T-helper 17 cell (primary cell): ENCODE data around the gene NAPB. TPM values are rescaled to one million over a fixed set of nuclear protein-coding genes. Genes with fewer than 3 reads are reported as not detected.

Experiments used
- ATAC-seq: fragments of 150-1000 bp; cut with Tn5 transposase; 2 replicates; pipeline ENCODE4 v1.10.0; 2021; ENCODE audit warnings: mild to moderate bottlenecking, moderate library complexity
- DNase-seq, 3 donors: peaks; one replicate each; pipeline versions ENCODE4 v3.0.0 to v3.0.0-alpha.2; 2020 to 2021
- H3K9me3 ChIP-seq: one replicate; pipeline ENCODE4 v1.7.0; 2013; ENCODE audit warnings: low read length, mild to moderate bottlenecking; ENCODE audit not compliant: control insufficient read depth, poor library complexity, severe bottlenecking
- H3K27ac Mint-ChIP-seq: one replicate; pipeline ENCODE4 v1.8.0; 2022; ENCODE audit warnings: mild to moderate bottlenecking, moderate library complexity, mixed read lengths
- H3K27me3 Mint-ChIP-seq: one replicate; pipeline ENCODE4 v1.8.0; 2022; ENCODE audit warnings: mixed read lengths
- H3K36me3 Mint-ChIP-seq: one replicate; pipeline ENCODE4 v1.8.0; 2022; ENCODE audit warnings: low read depth, mixed read lengths
- H3K4me1 Mint-ChIP-seq: one replicate; pipeline ENCODE4 v1.8.0; 2022; ENCODE audit warnings: mild to moderate bottlenecking, mixed read lengths
- H3K4me3 Mint-ChIP-seq: one replicate; pipeline ENCODE4 v1.8.0; 2022; ENCODE audit warnings: mild to moderate bottlenecking, moderate library complexity, mixed read lengths
- total RNA-seq, 4 donors: library from RNA in 2 of 4; stranded (reverse) in 2 of 4; gene quantifications; one replicate each; pipeline ENCODE4 v1.2.3 and lab custom pipeline; 2022 to 2026

NAPB gene
- total RNA-seq, 2 donors from 2014 or later = 8.5 to 12.3 TPM

DNA sequence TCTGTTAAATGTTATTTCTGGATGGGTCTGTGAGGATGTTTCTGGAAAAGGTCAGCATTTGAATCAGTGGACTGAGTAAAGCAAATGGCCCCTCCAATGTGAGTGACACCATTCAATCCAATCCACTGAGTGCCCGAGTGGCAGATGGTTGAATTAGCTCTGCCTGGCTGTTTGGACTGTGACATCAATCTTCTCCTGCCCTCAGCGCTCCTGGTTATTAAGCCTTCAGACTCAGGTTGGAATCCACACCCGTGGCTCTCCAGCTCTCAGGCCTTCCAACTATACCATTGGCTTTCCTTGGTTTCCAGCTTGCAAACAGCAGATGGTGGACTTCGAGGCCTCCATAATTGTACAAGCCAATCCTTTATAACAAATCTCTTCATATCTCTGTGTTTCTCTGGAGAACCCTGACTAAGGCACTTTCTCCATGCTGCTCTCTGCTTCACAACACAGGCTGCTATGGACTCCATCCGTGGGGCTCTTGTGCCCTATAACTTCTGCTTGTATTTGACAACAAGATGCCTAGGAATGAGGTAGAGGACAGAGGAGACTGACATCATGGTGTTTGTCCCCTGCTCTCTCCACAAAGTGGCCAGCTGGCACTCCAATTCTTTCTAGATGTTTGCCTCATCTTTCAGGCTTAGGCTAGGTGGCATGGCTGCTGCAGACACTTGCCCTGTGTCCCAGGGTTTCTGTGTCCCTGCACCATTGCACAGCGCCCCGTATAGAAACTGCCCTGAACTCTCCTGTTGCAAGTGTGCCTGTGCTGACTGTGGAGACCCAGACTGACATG lies 13.4 kb upstream of the NAPB start:
- DNase-seq (no peak), ATAC-seq (no peak)
- H3K27me3 Mint-ChIP-seq = peaks cover 36% of the 10 kb centered on the region
- no peak overlapping the region for H3K4me3 Mint-ChIP-seq
- H3K27ac Mint-ChIP-seq = no peak overlapping the region
- peaks cover 2% of the 10 kb centered on the region for H3K4me1 Mint-ChIP-seq
- H3K9me3 ChIP-seq = no peaks in the 10 kb centered on the region
- H3K36me3 Mint-ChIP-seq = no peaks in the 10 kb centered on the region

DNA sequence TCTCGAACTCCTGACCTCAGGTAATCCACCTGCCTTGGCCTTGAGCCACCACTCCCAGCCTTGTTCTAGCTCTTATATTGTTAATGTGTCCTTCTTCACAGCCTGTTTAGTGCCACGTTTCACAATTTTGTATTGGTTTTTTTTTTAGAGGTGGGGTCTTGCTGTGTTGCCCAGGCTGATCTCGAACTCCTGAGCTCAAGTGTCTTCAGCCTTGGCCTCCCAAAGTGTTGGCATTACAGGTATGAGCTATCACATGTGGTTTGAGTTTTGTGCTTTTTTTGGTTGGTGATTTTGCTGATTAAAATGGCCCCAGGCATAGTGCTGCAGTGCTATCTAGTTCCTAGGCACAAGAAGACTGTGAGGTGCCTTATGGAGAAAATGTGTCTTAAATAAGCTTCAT lies 12.3 kb upstream of the NAPB start:
- peaks cover 2% of the 10 kb centered on the region for H3K4me1 Mint-ChIP-seq
- no peaks in the 10 kb centered on the region for H3K36me3 Mint-ChIP-seq
- H3K9me3 ChIP-seq = no peaks in the 10 kb centered on the region
- ATAC-seq = no peak
- peaks cover 27% of the 10 kb centered on the region for H3K27me3 Mint-ChIP-seq
- H3K4me3 Mint-ChIP-seq = no peak overlapping the region
- no peak overlapping the region for H3K27ac Mint-ChIP-seq
- DNase-seq = no peak

DNA sequence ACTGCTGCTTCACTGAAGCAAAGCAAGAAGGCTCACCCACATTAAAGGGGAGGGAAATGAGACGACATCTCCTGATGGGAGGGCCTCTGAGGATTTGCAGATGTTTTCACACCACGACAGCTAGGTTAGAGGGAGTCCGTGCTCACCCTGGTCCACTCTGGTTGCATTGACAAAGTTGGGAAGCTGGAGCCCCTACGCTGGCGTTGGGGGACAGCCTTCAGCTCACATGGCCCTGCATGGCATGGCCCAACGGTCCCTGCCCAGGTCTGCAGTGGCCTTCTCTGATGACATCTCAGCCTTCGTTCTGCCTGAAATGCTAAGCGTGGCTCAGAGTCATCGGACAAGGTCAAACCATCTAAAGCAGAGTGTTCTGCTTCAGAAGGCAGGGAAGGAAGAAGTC lies 3.8 kb upstream of the NAPB start:
- ATAC-seq = no peak
- Mint-ChIP-seq H3K27me3 (peaks cover 16% of the 10 kb centered on the region), H3K27ac (no peak overlapping the region), H3K4me3 (no peak overlapping the region), H3K4me1 (peaks cover 8% of the 10 kb centered on the region), H3K36me3 (peaks cover 2% of the 10 kb centered on the region)
- no peak for DNase-seq
- H3K9me3 ChIP-seq = no peaks in the 10 kb centered on the region

DNA sequence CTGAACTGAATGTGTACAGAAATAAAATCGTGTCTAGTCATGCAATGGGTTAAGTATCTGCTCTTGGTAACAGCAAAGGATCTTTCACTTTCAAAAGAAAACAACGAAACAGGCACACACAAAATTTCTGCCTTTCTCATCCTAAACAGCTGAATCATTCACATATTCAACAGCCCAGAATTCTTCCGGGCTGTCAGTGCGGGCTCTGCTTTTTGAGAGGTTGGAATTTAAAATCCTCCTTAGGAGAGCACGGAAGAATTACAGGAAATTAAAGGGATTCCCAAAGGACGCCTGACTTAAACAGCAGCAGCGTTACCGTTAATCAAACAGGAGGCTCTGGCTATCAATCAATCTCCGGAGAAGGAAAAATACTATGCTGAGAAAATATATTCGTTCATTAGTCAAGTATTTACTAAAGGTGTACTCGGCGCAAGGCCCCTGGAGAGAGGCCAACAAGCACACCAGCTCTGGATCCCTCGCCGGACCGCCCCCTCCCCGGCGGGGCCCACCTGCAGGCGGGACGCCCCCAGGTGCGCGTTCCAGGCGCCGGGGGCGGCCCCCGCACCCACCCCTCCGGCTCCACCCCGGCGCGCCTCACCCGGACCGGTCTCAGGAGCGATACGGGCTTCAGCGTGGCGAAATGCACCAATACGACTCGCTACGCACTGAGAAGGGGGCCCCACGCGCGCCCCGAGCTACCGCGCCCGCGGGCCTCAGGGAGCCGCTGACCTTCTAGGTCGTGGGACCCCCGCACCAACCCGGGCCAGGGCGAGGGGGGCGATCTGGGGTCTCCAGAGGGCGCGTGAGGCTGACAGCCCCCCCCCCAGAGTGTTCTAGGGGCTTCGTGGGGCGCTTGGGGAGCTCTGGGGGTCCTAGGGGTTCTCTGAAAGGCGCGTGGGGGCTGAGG lies 1.0 kb downstream of the NAPB start:
- H3K27ac Mint-ChIP-seq = peak overlapping the region; percentile 83
- peaks cover 14% of the 10 kb centered on the region for H3K27me3 Mint-ChIP-seq
- H3K9me3 ChIP-seq = no peaks in the 10 kb centered on the region
- ATAC-seq (peak; percentile 22), DNase-seq (peak; percentile 7 to 49 (median 38))
- peak overlapping the region; percentile 92 for H3K4me3 Mint-ChIP-seq
- peaks cover 27% of the 10 kb centered on the region for H3K4me1 Mint-ChIP-seq
- H3K36me3 Mint-ChIP-seq = peaks cover 2% of the 10 kb centered on the region

DNA sequence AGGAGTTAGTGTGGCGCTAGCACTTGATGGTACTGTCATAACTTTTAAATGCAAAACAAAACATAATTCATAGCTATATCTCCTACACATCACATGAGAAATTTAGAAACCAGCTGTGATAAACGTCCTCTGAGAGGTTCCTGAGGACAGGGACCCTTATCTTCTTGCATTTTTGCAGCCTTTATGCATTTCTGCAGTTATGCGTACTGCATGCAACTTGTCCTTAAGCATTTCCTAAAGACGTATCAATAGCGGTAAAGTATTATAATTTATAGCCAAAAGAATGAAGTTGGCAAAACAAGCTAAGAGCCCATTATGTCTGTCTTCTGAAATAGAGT lies 1.7 kb downstream of the NAPB start:
- ATAC-seq (no peak), DNase-seq (no peak)
- Mint-ChIP-seq H3K27ac (peak overlapping the region; percentile 83), H3K36me3 (peaks cover 2% of the 10 kb centered on the region), H3K4me1 (peaks cover 27% of the 10 kb centered on the region), H3K4me3 (peak overlapping the region; percentile 92), H3K27me3 (peaks cover 8% of the 10 kb centered on the region)
- H3K9me3 ChIP-seq = no peaks in the 10 kb centered on the region

DNA sequence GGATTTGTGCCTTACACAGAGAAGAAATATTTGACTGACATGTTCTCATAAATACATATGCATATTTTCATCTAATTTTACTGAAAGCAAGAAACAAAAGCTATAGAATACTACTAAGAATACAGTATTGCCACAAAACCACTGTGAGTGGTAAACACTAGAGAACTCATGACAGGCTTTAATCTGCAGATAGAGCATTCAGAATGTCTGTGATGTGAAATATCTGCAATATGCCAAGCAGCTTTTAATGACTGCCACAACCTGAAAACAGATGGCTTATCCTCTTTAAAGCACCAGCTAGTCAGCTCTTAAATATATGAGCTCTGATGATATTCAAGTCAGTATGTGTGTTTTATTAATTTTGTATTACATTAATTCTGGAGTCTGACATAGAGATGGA lies 3.4 kb downstream of the NAPB start:
- peaks cover 2% of the 10 kb centered on the region for H3K36me3 Mint-ChIP-seq
- no peak overlapping the region for H3K27ac Mint-ChIP-seq
- DNase-seq = no peak
- H3K9me3 ChIP-seq = no peaks in the 10 kb centered on the region
- no peaks in the 10 kb centered on the region for H3K27me3 Mint-ChIP-seq
- no peak overlapping the region for H3K4me3 Mint-ChIP-seq
- ATAC-seq = no peak
- peaks cover 31% of the 10 kb centered on the region for H3K4me1 Mint-ChIP-seq

DNA sequence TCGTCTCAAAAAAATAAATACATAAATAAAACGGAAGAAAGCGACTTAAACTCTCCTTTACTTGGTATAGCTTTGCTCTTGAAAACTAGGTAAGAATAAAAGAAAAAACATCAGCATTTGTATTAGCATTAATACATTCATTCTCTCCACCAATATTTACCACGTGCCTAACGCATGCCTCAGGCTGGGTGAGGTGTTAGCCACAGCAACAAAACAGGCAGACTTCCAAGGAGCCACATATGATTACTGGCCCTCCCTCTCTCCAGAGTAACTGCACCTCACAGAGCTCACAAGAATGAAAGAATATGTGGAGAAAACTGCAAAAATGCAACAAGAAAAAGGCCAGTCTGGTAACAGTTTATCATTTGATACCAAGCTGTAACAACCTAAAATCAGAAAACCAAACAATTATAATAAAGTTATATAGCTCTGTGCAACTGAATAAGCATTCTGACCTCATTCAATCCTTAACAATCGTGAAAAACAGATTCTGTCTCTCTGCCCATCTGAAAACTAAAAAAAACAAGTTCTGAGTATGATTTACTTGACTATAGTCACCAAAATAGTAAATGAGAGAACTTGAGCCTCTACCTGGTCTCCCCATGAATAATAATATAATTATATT lies 5.2 kb downstream of the NAPB start:
- H3K27me3 Mint-ChIP-seq = no peaks in the 10 kb centered on the region
- H3K9me3 ChIP-seq = no peaks in the 10 kb centered on the region
- no peak overlapping the region for H3K4me3 Mint-ChIP-seq
- H3K4me1 Mint-ChIP-seq = peaks cover 30% of the 10 kb centered on the region
- no peak overlapping the region for H3K27ac Mint-ChIP-seq
- no peaks in the 10 kb centered on the region for H3K36me3 Mint-ChIP-seq
- ATAC-seq (no peak), DNase-seq (no peak)

DNA sequence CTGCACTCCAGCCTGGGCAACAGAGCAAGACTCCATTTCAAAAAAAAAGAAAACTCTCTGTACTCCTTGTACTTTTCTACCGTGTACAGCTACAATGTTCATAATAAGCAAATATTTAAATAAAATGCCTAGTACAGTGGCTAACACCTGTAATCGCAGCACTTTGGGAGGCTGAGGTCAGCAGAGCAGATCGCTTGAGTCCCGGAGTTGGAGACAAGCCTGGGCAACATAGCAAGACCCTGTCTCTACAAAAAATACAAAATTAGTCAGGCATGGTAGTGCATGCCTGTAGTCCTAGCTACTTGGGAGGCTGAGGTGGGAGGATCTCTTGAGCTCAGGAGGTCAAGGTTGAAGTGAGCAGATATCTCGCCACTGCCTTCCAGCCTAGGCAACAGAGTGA lies 5.7 kb downstream of the NAPB start:
- no peak for ATAC-seq
- no peaks in the 10 kb centered on the region for H3K27me3 Mint-ChIP-seq
- no peak overlapping the region for H3K4me3 Mint-ChIP-seq
- peaks cover 32% of the 10 kb centered on the region for H3K4me1 Mint-ChIP-seq
- peak overlapping the region; percentile 39 for H3K27ac Mint-ChIP-seq
- H3K9me3 ChIP-seq = no peaks in the 10 kb centered on the region
- no peak for DNase-seq
- no peaks in the 10 kb centered on the region for H3K36me3 Mint-ChIP-seq

DNA sequence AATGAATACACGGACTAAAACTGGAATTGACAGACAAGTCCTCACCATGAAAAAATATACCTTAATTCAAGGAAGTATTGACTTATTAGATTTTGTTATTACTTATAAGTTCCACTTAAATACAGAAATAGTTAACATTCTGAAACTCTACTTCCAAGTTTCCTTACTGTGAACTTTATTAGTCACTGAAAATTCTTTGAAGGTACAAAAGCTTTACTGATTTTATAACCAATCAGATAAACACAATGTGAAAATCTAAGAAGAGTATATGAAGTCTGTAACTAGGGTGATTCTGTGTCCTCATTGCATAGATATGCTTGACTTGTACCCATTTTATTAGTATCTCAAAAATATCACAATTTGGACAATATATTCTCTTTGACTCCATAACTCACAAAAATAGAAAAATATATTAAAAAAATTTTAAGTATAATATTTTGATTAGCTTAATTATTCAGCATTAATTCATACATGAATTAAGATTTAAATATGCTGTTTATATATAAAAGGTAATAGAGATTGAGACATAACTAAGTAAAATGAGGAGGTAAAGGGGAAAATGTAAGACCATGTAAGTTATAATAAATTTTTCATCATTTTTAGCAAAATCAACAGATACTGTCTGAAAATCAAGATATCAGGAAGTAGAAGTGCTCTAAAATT lies 6.6 kb downstream of the NAPB start:
- no peaks in the 10 kb centered on the region for H3K27me3 Mint-ChIP-seq
- no peak overlapping the region for H3K4me3 Mint-ChIP-seq
- no peak overlapping the region for H3K27ac Mint-ChIP-seq
- ATAC-seq (no peak), DNase-seq (no peak)
- H3K9me3 ChIP-seq = no peaks in the 10 kb centered on the region
- no peaks in the 10 kb centered on the region for H3K36me3 Mint-ChIP-seq
- H3K4me1 Mint-ChIP-seq = peaks cover 29% of the 10 kb centered on the region

DNA sequence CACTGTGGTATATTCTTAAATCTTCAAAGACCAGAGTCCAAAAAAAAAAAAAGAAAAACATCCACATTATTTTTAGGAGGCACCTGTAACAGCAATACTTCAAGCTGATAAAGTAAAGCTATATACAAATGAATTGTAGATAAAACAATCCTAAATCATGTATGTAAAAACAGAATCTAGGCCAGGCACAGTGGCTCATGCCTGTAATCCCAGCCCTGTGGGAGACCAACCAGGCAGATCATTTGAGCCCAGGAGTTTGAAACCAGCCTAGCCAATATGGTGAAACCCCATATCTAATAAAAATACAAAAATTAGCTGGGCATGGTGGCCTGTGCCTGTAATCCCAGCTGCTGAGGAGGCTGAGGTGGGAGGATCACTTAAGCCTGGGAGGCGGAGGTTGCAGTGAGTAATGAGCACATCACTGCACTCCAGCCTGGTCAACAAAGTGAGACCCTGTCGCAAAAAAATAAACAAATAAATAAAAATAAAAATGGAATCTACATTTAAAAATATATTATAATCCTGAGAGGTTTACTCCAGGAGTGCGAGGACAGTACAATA lies 7.3 kb downstream of the NAPB start:
- Mint-ChIP-seq H3K4me3 (no peak overlapping the region), H3K36me3 (no peaks in the 10 kb centered on the region), H3K27me3 (no peaks in the 10 kb centered on the region), H3K27ac (no peak overlapping the region), H3K4me1 (peaks cover 27% of the 10 kb centered on the region)
- no peaks in the 10 kb centered on the region for H3K9me3 ChIP-seq
- no peak for DNase-seq
- no peak for ATAC-seq

DNA sequence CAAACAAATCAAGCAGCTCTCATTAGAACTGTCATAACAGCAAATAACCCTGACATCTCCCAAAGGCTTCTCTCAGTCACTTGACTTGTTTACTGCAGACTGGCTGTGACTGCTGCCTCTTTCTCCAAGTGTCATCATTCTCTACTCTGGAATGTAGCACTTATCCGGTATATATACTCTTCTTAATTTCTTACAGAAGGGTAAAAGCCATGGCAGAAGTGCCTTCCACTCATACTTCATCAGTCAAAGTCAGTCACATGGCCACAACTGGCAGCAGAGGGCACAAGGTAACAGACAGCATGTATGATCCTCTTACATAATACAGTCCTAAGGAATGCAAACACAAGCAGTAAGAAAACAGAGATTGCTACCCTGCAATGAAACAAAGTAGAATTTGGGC lies 9.3 kb downstream of the NAPB start:
- DNase-seq = no peak
- Mint-ChIP-seq H3K27ac (peak overlapping the region; percentile 27), H3K4me1 (peaks cover 32% of the 10 kb centered on the region), H3K4me3 (no peak overlapping the region), H3K27me3 (no peaks in the 10 kb centered on the region), H3K36me3 (no peaks in the 10 kb centered on the region)
- no peak for ATAC-seq
- H3K9me3 ChIP-seq = no peaks in the 10 kb centered on the region

DNA sequence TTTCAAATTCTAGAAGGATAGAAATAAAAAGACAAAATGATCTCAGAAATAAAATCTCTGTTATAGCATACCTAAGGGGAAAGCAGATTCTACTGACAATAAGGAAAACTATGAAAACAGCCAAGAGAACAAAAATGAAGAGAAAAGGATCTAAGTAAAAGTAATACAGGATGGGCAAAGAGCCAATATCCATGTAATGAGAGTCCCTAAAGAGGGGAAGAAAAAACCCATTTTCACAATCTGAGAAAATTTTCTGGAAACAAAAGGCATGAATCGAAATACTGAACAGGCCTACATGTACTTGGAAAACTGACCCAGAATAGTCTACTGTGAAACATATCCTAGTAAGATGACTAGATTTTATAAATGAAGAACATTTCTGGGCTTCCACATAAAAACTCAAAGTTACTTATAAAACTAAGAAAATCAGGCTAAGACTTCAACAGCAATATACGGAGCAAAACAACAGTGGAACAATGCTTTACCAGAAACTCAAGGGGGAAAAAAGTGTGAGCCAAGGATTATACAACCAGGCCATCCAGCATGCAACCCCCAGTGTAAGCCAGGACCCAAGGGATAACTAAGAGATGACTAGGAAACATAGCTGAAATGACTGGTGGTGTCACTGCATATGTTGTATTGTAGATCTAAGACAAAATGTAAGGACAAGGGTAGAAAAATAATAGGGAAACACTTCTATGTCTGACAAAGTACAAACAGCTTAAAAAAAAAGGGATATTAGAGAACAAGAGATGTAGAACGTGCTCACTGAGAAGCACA lies 10.2 kb downstream of the NAPB start:
- peaks cover 33% of the 10 kb centered on the region for H3K4me1 Mint-ChIP-seq
- no peaks in the 10 kb centered on the region for H3K36me3 Mint-ChIP-seq
- no peak for DNase-seq
- ATAC-seq = no peak
- H3K4me3 Mint-ChIP-seq = no peak overlapping the region
- no peaks in the 10 kb centered on the region for H3K9me3 ChIP-seq
- no peak overlapping the region for H3K27ac Mint-ChIP-seq
- no peaks in the 10 kb centered on the region for H3K27me3 Mint-ChIP-seq
